Karpas-422 (cell line): ENCODE measurements around the gene ADORA2A. TPM values are rescaled to one million over a fixed set of nuclear protein-coding genes. Genes with fewer than 3 reads are reported as not detected.
A peak's percentile ranks its signal among the peaks of the same experiment; 100 is the strongest.

Source experiments
- DNase-seq: peaks from one replicate; pipeline ENCODE4 v3.0.0-alpha.2; 2015
- H2AFZ ChIP-seq: fragments of 200-600 bp; sonication (generic); 2 replicates; pipeline ENCODE4 v1.6.1; 2014; ENCODE audit warnings: antibody characterized with exemption, low read length, mixed read lengths
- H3K27ac ChIP-seq: fragments of 200-600 bp; sonication (generic); 2 replicates; pipeline ENCODE4 v1.5.1; 2014; ENCODE audit warnings: mild to moderate bottlenecking, low read length, moderate library complexity
- H3K27me3 ChIP-seq: fragments of 200-600 bp; sonication (generic); 2 replicates; pipeline ENCODE4 v1.6.1; 2014; ENCODE audit warnings: low read length, mixed read lengths
- H3K36me3 ChIP-seq: fragments of 200-600 bp; sonication (generic); 2 replicates; pipeline ENCODE4 v1.6.1; 2014; ENCODE audit warnings: low read length, mixed read lengths; ENCODE audit not compliant: insufficient read depth
- H3K4me1 ChIP-seq: fragments of 200-600 bp; sonication (generic); 2 replicates; pipeline ENCODE4 v1.6.1; 2014; ENCODE audit warnings: mild to moderate bottlenecking, low read length, mixed read lengths
- H3K4me2 ChIP-seq: fragments of 200-600 bp; sonication (generic); 2 replicates; pipeline ENCODE4 v1.6.1; 2014; ENCODE audit warnings: low read length, low read depth, mild to moderate bottlenecking; ENCODE audit not compliant: poor library complexity, severe bottlenecking
- H3K4me3 ChIP-seq: fragments of 200-600 bp; sonication (generic); 2 replicates; pipeline ENCODE4 v1.5.1; 2014; ENCODE audit warnings: mild to moderate bottlenecking, antibody characterized with exemption, low read length, mixed read lengths
- H3K79me2 ChIP-seq: fragments of 200-600 bp; sonication (generic); 2 replicates; pipeline ENCODE4 v1.6.1; 2014; ENCODE audit warnings: mild to moderate bottlenecking, low read length, mixed read lengths
- H3K9ac ChIP-seq: fragments of 200-600 bp; sonication (generic); 2 replicates; pipeline ENCODE4 v1.6.0; 2014; ENCODE audit warnings: low read length
- H3K9me2 ChIP-seq: fragments of 200-600 bp; sonication (generic), shearing (Covaris generic); replicated peaks from 2 replicates; pipeline ENCODE4 v1.6.0; 2014; ENCODE audit warnings: mild to moderate bottlenecking, low read length, moderate library complexity; ENCODE audit not compliant: insufficient read depth
- H3K9me3 ChIP-seq: fragments of 300-700, 200-600 bp; sonication (generic); 2 replicates; pipeline ENCODE4 v1.6.1; 2014; ENCODE audit warnings: low read length, mixed read lengths
- H4K20me1 ChIP-seq: fragments of 200-600 bp; sonication (generic); 2 replicates; pipeline ENCODE4 v1.6.1; 2014; ENCODE audit warnings: mild to moderate bottlenecking, antibody characterized with exemption, low read length, low read depth; ENCODE audit not compliant: insufficient read depth
- total RNA-seq: library from RNA; depleted of rRNA; stranded (reverse); fragments of >200 nt; shearing (Covaris generic); gene quantifications from 2 replicates; pipeline ENCODE4 v1.2.3, GENCODE V29; 2014; ENCODE audit warnings: low replicate concordance

The ADORA2A gene
- total RNA-seq, 1 experiment from 2014 or later: 65.9 TPM

DNA sequence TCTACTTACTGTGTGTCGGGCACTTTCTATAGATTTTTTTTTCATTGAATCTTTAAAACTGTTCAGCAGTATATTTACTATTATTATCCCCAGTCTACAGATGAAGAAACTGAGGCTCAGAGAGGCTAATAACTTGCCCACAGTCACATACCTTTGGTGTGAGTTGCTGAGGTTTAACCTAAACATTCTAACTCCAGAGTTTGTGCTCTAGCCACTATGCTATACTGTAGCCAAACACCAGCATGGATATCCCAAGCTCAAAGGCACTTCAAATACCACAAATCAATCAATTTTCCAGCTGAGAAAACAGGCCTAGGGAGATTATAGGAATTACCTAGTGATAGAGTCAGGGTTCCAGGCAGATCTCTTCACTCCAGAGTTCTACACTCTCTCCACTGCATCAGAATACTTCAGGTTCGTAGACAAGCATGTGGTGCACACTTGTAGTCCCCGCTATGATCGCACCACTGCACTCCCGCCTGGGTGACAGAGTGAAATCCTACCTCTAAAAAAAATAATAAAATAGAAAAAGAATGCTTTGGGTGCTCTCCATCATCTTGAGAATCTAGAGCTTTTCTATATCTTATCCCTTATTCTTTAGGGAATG lies 47.4 kb downstream of the ADORA2A start:
- Histone ChIP-seq H3K27ac (no peak overlapping the region), H3K79me2 (no peaks in the 10 kb centered on the region), H3K9me3 (no peaks in the 10 kb centered on the region), H3K36me3 (no peaks in the 10 kb centered on the region), H3K4me1 (peaks cover 28% of the 10 kb centered on the region), H3K9me2 (no peaks in the 10 kb centered on the region), H3K4me3 (no peak overlapping the region), H4K20me1 (no peaks in the 10 kb centered on the region), H3K27me3 (no peaks in the 10 kb centered on the region), H2AFZ (no peak overlapping the region), H3K9ac (no peak overlapping the region), H3K4me2 (no peak overlapping the region)
- DNase-seq: no peak

DNA sequence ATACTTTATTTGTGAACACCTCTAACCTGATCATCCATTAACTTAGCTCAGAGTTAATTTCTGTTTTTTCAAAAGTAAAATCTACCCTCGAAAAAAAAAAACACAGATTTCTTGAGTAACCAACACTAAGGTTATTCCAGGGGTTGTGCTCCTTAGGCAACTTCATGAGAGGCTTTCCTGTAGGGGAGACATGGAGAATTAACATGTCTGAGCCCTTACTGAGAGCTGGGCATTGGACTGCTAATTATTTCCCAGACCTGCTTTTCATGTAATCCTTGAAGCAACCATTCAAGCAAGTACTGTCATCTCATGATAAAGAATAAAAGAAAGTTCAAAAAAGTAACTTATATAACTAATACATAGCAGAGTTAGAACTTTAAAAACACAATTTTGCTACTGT lies 54.2 kb downstream of the ADORA2A start:
- Histone ChIP-seq H3K27ac (no peak overlapping the region), H3K27me3 (no peaks in the 10 kb centered on the region), H2AFZ (no peak overlapping the region), H3K79me2 (no peaks in the 10 kb centered on the region), H3K9me2 (no peaks in the 10 kb centered on the region), H3K4me1 (peaks cover 17% of the 10 kb centered on the region), H3K36me3 (no peaks in the 10 kb centered on the region), H3K9me3 (no peaks in the 10 kb centered on the region), H4K20me1 (no peaks in the 10 kb centered on the region), H3K4me3 (no peak overlapping the region), H3K9ac (no peak overlapping the region), H3K4me2 (no peak overlapping the region)
- DNase-seq: no peak

DNA sequence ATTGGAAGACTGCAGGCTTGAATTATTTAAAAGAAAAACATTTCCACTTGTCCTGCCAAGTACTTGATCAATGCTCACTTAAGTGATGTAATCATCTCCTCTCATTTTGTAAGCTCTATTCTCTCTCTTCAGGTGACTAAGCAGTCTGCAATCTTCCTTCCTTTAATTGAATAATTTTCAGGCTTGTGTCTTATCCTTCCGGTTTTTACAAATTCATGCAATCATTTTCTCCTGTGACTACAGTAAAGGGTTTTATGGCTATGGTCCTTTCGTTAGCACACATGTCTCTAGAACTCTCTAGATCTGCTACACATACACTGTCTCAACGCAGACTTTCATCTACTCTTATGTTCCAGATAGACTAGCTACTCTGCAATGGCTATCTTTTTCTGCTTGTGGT lies 55.2 kb downstream of the ADORA2A start:
- H4K20me1 ChIP-seq: no peaks in the 10 kb centered on the region
- H3K27ac ChIP-seq: no peak overlapping the region
- H3K36me3 ChIP-seq: no peaks in the 10 kb centered on the region
- 0 out of 2 replicates have a peak overlapping the region, but pooled peaks have one; percentile 30 for H2AFZ ChIP-seq
- H3K9ac ChIP-seq: no peak overlapping the region
- H3K9me2 ChIP-seq: no peaks in the 10 kb centered on the region
- H3K9me3 ChIP-seq: no peaks in the 10 kb centered on the region
- no peak for DNase-seq
- H3K27me3 ChIP-seq: no peaks in the 10 kb centered on the region
- no peaks in the 10 kb centered on the region for H3K79me2 ChIP-seq
- H3K4me2 ChIP-seq: no peak overlapping the region
- H3K4me1 ChIP-seq: peaks cover 23% of the 10 kb centered on the region
- H3K4me3 ChIP-seq: no peak overlapping the region

DNA sequence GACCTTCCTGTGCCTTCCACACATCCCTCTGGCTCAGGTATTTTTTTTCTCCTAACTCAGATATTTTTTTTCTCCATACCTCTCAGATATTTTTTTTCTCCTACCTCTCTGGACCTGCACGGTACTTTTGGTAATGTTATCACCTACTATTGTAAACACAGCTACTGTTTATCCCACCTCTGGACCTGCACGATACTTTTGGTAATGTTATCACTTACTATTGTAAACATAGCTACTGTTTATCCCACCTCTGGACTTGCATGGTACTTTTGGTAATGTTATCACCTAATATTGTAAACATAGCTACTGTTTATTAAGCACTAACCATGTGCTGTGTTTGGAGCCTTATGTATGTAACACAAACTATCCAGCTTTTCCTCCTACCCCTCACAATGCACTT lies 55.6 kb downstream of the ADORA2A start:
- Histone ChIP-seq H3K79me2 (no peaks in the 10 kb centered on the region), H2AFZ (no peak overlapping the region), H3K9me3 (no peaks in the 10 kb centered on the region), H3K4me2 (no peak overlapping the region), H3K27ac (no peak overlapping the region), H3K9me2 (no peaks in the 10 kb centered on the region), H3K9ac (no peak overlapping the region), H3K4me1 (peaks cover 23% of the 10 kb centered on the region), H3K36me3 (no peaks in the 10 kb centered on the region), H3K27me3 (no peaks in the 10 kb centered on the region), H3K4me3 (no peak overlapping the region), H4K20me1 (no peaks in the 10 kb centered on the region)
- no peak for DNase-seq

DNA sequence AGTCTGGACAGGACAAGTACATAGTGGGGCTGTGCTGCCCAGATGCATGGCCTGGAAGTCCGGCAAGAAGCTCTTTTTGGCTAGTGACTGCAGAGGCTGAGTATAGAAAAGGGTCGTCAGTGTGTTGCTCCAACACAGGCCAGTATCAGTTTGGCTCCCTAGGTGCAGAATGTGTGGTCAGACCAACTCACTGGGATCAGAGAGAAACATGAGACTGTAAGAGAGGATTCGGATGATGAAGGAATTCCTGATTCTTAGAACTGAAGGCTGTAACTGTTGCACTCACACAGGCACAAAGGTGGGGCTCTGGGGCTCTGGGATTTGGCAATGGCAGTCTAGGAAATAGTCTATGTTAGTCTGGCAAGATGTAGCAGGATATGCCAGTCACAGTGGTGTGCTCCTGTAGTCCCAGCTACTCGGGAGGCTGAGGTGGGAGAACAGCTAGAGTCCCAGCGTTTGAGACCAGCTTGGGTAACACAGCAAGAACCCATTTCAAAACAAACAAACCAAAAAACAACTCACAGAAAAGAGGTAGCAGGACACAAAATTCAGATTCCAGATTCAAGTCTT lies 56.7 kb downstream of the ADORA2A start:
- Histone ChIP-seq H3K4me1 (peaks cover 23% of the 10 kb centered on the region), H2AFZ (no peak overlapping the region), H3K79me2 (no peaks in the 10 kb centered on the region), H3K27me3 (no peaks in the 10 kb centered on the region), H3K27ac (no peak overlapping the region), H3K9me2 (no peaks in the 10 kb centered on the region), H3K4me2 (no peak overlapping the region), H3K36me3 (no peaks in the 10 kb centered on the region), H3K9me3 (no peaks in the 10 kb centered on the region), H4K20me1 (no peaks in the 10 kb centered on the region), H3K9ac (no peak overlapping the region), H3K4me3 (no peak overlapping the region)
- DNase-seq: no peak

DNA sequence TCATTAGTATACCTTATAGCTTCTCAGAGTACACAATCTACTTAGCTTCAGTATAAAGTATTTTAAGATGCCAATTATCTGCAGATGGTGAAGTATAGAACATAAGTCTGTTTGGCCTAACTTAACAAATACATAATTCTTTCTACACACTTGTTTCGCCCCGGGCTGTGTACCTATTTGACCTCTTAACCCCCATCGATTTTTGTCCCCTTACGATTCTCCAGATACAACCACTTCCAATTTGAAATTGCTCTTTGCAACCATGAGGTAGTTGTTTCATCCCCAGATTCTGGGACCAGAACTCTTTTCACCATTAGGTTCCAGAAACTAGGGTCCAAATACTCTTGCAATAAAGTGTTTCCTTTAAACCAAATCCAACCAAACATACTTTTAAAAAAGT lies 57.8 kb downstream of the ADORA2A start:
- Histone ChIP-seq H3K9ac (no peak overlapping the region), H4K20me1 (no peaks in the 10 kb centered on the region), H3K36me3 (no peaks in the 10 kb centered on the region)

DNA sequence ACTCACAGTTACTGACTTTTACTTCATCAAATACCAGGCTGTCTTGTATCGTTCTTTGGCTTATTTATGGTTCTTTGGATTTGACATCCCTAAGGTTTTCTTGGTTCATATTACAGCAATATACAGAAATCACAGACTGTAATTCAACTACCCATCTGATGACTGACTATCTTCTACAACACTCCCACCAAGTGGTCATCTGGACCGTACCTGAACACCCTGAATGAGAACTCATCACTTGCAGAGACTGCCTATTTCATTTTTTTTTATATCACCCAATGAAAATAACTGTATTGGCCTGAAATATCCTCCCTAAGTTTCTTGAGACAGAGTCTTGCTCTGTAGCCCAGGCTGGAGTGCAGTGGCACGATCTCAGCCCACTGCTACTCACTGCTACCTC lies 58.2 kb downstream of the ADORA2A start:
- Histone ChIP-seq H3K4me2 (no peak overlapping the region), H4K20me1 (no peaks in the 10 kb centered on the region), H2AFZ (no peak overlapping the region), H3K9me3 (no peaks in the 10 kb centered on the region), H3K9me2 (no peaks in the 10 kb centered on the region), H3K36me3 (no peaks in the 10 kb centered on the region), H3K9ac (no peak overlapping the region), H3K27ac (no peak overlapping the region), H3K4me3 (no peak overlapping the region), H3K79me2 (no peaks in the 10 kb centered on the region), H3K4me1 (peaks cover 23% of the 10 kb centered on the region), H3K27me3 (no peaks in the 10 kb centered on the region)
- peak; percentile 74 for DNase-seq

More for the DNA sequence above, 57.8 kb downstream of the ADORA2A start:
- Histone ChIP-seq H3K4me2 (no peak overlapping the region), H3K4me1 (peaks cover 23% of the 10 kb centered on the region), H2AFZ (no peak overlapping the region), H3K9me2 (no peaks in the 10 kb centered on the region), H3K27ac (no peak overlapping the region), H3K9me3 (no peaks in the 10 kb centered on the region), H3K4me3 (no peak overlapping the region), H3K27me3 (no peaks in the 10 kb centered on the region), H3K79me2 (no peaks in the 10 kb centered on the region)
- no peak for DNase-seq

DNA sequence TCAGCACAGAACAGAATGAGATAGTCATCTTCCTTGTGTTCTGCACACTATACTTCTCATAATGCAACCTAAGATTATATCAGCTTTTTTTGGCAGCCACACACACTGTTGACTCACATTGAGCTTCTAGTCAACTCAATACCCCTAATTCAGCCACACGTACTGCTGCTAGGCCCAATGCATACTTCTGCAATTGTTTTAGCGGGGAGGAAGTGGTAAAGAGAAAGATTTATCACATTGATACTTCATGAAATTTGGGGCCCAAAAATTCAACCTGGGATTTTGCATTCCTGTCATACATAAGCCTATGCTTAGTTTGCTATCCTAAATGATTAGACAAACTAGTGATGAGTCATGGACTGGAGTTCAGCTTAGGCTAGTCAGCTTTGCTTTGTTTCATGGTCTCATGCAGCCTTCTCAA lies 59.1 kb downstream of the ADORA2A start:
- Histone ChIP-seq H3K4me3 (no peak overlapping the region), H3K9me2 (no peaks in the 10 kb centered on the region), H3K4me2 (peak overlapping the region; percentile 29), H4K20me1 (no peaks in the 10 kb centered on the region), H2AFZ (peak overlapping the region; percentile 69), H3K27me3 (no peaks in the 10 kb centered on the region), H3K9ac (no peak overlapping the region), H3K4me1 (peaks cover 22% of the 10 kb centered on the region), H3K79me2 (no peaks in the 10 kb centered on the region), H3K27ac (0 out of 2 replicates have a peak overlapping the region, but pooled peaks have one; percentile 7), H3K9me3 (no peaks in the 10 kb centered on the region), H3K36me3 (no peaks in the 10 kb centered on the region)
- peak; percentile 74 for DNase-seq
